CD14-positive monocyte (primary cell): ENCODE results near the gene CADM4. TPM values are rescaled to one million over a fixed set of nuclear protein-coding genes. Genes with fewer than 3 reads are reported as not detected.

Source experiments
- DNase-seq, 3 donors: peaks; one replicate each; pipeline ENCODE4 v3.0.0-alpha.2; 2011 to 2022
- H2AFZ ChIP-seq: 2 replicates; pipeline ENCODE4 v1.6.0; 2012; ENCODE audit warnings: mild to moderate bottlenecking, low read depth, low read length, inconsistent platforms; ENCODE audit not compliant: insufficient read depth, poor library complexity, severe bottlenecking
- H3K27ac ChIP-seq, 2 donors: 1 replicate in 1 of 2; 2 replicates in 1 of 2; pipeline ENCODE4 v1.5.1; 2012 to 2013; ENCODE audit warnings: low read length in 2 of 2, control low read depth in 1 of 2, inconsistent platforms in 1 of 2, low read depth in 1 of 2, mild to moderate bottlenecking in 1 of 2
- H3K27me3 ChIP-seq, 2 donors: one replicate each; pipeline versions ENCODE4 v1.6.0 to v1.6.1; 2011 to 2013; ENCODE audit warnings: low read length in 2 of 2; ENCODE audit not compliant: control insufficient read depth in 2 of 2, insufficient read depth in 2 of 2
- H3K36me3 ChIP-seq, 2 donors: replicated peaks in 1 of 2; 1 replicate in 1 of 2; 2 replicates in 1 of 2; pipeline versions ENCODE4 v1.5.1 to v1.6.1; 2012 to 2013; ENCODE audit warnings: low read length in 2 of 2, control low read depth in 1 of 2, inconsistent platforms in 1 of 2, mild to moderate bottlenecking in 1 of 2; ENCODE audit not compliant: insufficient read depth in 2 of 2, control insufficient read depth in 1 of 2
- H3K4me1 ChIP-seq, 2 donors: 1 replicate in 1 of 2; 2 replicates in 1 of 2; pipeline versions ENCODE4 v1.5.1 to v1.6.1; 2012 to 2013; ENCODE audit warnings: low read length in 2 of 2, control low read depth in 1 of 2, inconsistent platforms in 1 of 2, mild to moderate bottlenecking in 1 of 2, moderate library complexity in 1 of 2; ENCODE audit not compliant: insufficient read depth in 2 of 2, control insufficient read depth in 1 of 2
- H3K4me2 ChIP-seq: replicated peaks from 2 replicates; pipeline ENCODE3; 2012; ENCODE audit warnings: low read length, moderate library complexity, mild to moderate bottlenecking; ENCODE audit not compliant: poor library complexity, severe bottlenecking; ENCODE audit errors: extremely low read depth
- H3K4me3 ChIP-seq, 3 experiments: fragments of 200-600 bp in 1 of 3; sonication (generic) in 1 of 3; replicated peaks in 1 of 3; 1 replicate in 2 of 3; 2 replicates in 1 of 3; pipeline ENCODE4 v1.5.1; 2011 to 2013; ENCODE audit warnings: low read length in 3 of 3, mild to moderate bottlenecking in 3 of 3, control low read depth in 2 of 3, low read depth in 2 of 3, inconsistent platforms in 1 of 3, moderate library complexity in 1 of 3
- H3K79me2 ChIP-seq: 2 replicates; pipeline ENCODE4 v1.6.0; 2012; ENCODE audit warnings: mild to moderate bottlenecking, control low read depth, inconsistent platforms, low read length, moderate library complexity; ENCODE audit not compliant: insufficient read depth
- H3K9ac ChIP-seq: 2 replicates; pipeline ENCODE4 v1.6.0; 2017; ENCODE audit warnings: low read length, mild to moderate bottlenecking; ENCODE audit not compliant: insufficient read depth, poor library complexity, severe bottlenecking
- H3K9me3 ChIP-seq, 2 donors: replicated peaks in 1 of 2; 1 replicate in 1 of 2; 2 replicates in 1 of 2; pipeline versions ENCODE4 v1.5.1 to v1.6.1; 2012 to 2013; ENCODE audit warnings: low read length in 2 of 2, control low read depth in 1 of 2; ENCODE audit not compliant: control insufficient read depth in 1 of 2, insufficient read depth in 1 of 2
- H4K20me1 ChIP-seq: 2 replicates; pipeline ENCODE4 v1.6.0; 2012; ENCODE audit warnings: mild to moderate bottlenecking, low read length, control low read depth, moderate library complexity; ENCODE audit not compliant: insufficient read depth
- H3K27ac Mint-ChIP-seq, 7 donors: one replicate each; pipeline ENCODE4 v1.8.0; 2020; ENCODE audit warnings: mild to moderate bottlenecking in 7 of 7, mixed read lengths in 7 of 7, moderate library complexity in 6 of 7, inconsistent platforms in 2 of 7
- H3K27me3 Mint-ChIP-seq, 3 donors: one replicate each; pipeline ENCODE4 v1.8.0; 2021 to 2022; ENCODE audit warnings: low read depth in 3 of 3, mild to moderate bottlenecking in 3 of 3, mixed read lengths in 3 of 3, moderate library complexity in 3 of 3, inconsistent platforms in 1 of 3
- H3K36me3 Mint-ChIP-seq, 2 donors: one replicate each; pipeline ENCODE4 v1.8.0; 2020; ENCODE audit warnings: mixed read lengths in 2 of 2, inconsistent platforms in 1 of 2, mild to moderate bottlenecking in 1 of 2
- H3K4me1 Mint-ChIP-seq: one replicate; pipeline ENCODE4 v1.8.0; 2020; ENCODE audit warnings: mild to moderate bottlenecking, mixed read lengths
- H3K4me3 Mint-ChIP-seq, 2 donors: one replicate each; pipeline ENCODE4 v1.8.0; 2020; ENCODE audit warnings: mild to moderate bottlenecking in 2 of 2, mixed read lengths in 2 of 2, moderate library complexity in 1 of 2
- H3K9me3 Mint-ChIP-seq, 7 donors: one replicate each; pipeline ENCODE4 v1.8.0; 2020 to 2022; ENCODE audit warnings: mixed read lengths in 7 of 7, mild to moderate bottlenecking in 6 of 7, moderate library complexity in 6 of 7, inconsistent platforms in 2 of 7
- CTCF ChIP-seq: fragments of 200-600 bp; IDR thresholded peaks from one replicate; pipeline ENCODE4 v1.8.0; 2022; ENCODE audit warnings: antibody characterized with exemption, mild to moderate bottlenecking
- WGBS: methylation state at CpG from one replicate; pipeline ENCODE4 v1.1.5; 2013; ENCODE audit warnings: missing lambda C conversion rate; ENCODE audit not compliant: insufficient coverage; 5-methylcytosine and 5-hydroxymethylcytosine counted together
- intact Hi-C, 2 donors: fragments of 100-400 bp; cut with micrococcal nuclease; formaldehyde crosslinking; loops; one replicate each; pipeline versions ENCODE4 v1.15.0 to v1.15.1; 2023
- polyA plus RNA-seq, 3 donors: library from polyadenylated mRNA; depleted of rRNA in 1 of 3; unstranded in 2 of 3; stranded (reverse) in 1 of 3; fragments of 300-500 nt in 2 of 3; fragments of >200 nt in 1 of 3; fragmentation: Illumina TruSeq in 2 of 3; gene quantifications; 1 replicate in 2 of 3; 2 replicates in 1 of 3; pipeline ENCODE4 v1.2.3, GENCODE V29; 2012 to 2021

CADM4 gene
- polyA plus RNA-seq, 3 donors = 0.10 to 0.91 (median 0.31) TPM

- peak overlapping the region; percentile 55 for H3K4me2 ChIP-seq
Observed at GRCh38 chr19:43675906-43676305, 36.3 kb upstream of the CADM4 start.

GRCh38 chr19:43675269-43675879 lies 35.7 kb upstream of the CADM4 start:
- H3K4me3 Mint-ChIP-seq = peak overlapping the region; percentile 61 to 93
- WGBS = 33% methylated on average over 4 of the region's 8 CpGs
- H3K9ac ChIP-seq = peak overlapping the region; percentile 86
- intact Hi-C loops = loop anchor here in 1 of 2 donors (2.0 kb wide), 1 partner anchor 17 kb away; no protein-coding TSS in a partner anchor
- TF ChIP-seq CTCF = no peak
- peaks cover 0 to 4% of the 10 kb centered on the region in 2 donors for H3K36me3 Mint-ChIP-seq
- H3K4me1 Mint-ChIP-seq = peaks cover 47% of the 10 kb centered on the region
- H3K27ac ChIP-seq = peak overlapping the region; percentile 99 to 100
- H3K27ac Mint-ChIP-seq = peak overlapping the region; percentile 96 to 100 (median 99)
- H4K20me1 ChIP-seq = no peaks in the 10 kb centered on the region
- peak overlapping the region in 1 of 3 experiments; percentile 53 for H3K4me3 ChIP-seq
- no peak overlapping the region for H2AFZ ChIP-seq
- no peaks in the 10 kb centered on the region for H3K36me3 ChIP-seq
- H3K4me2 ChIP-seq = peak overlapping the region; percentile 55
- H3K9me3 Mint-ChIP-seq = no peaks in the 10 kb centered on the region
- peaks cover 52 to 61% of the 10 kb centered on the region in 2 donors for H3K4me1 ChIP-seq
- peaks cover 0 to 2% (median 0%) of the 10 kb centered on the region in 3 donors for H3K27me3 Mint-ChIP-seq
- no peaks in the 10 kb centered on the region for H3K79me2 ChIP-seq
- H3K9me3 ChIP-seq = no peaks in the 10 kb centered on the region
- H3K27me3 ChIP-seq = no peaks in the 10 kb centered on the region
- DNase-seq = peak in 2 of 3 donors; percentile 52 to 87

More at GRCh38 chr19:43675906-43676305, 36.3 kb upstream of the CADM4 start:
- Mint-ChIP-seq H3K36me3 (peaks cover 0 to 4% of the 10 kb centered on the region in 2 donors), H3K4me3 (peak overlapping the region; percentile 31 to 93), H3K9me3 (no peaks in the 10 kb centered on the region), H3K27me3 (peaks cover 0 to 2% (median 0%) of the 10 kb centered on the region in 3 donors), H3K27ac (peak overlapping the region; percentile 96 to 100 (median 99)), H3K4me1 (peaks cover 42% of the 10 kb centered on the region)
- no peak overlapping the region for H2AFZ ChIP-seq
- H3K36me3 ChIP-seq = no peaks in the 10 kb centered on the region
- no peaks in the 10 kb centered on the region for H3K79me2 ChIP-seq
- DNase-seq = no peak
- H3K9me3 ChIP-seq = no peaks in the 10 kb centered on the region
- H3K9ac ChIP-seq = peak overlapping the region; percentile 86
- WGBS = 90% methylated on average over 8 of the region's 11 CpGs
- peaks cover 47 to 56% of the 10 kb centered on the region in 2 donors for H3K4me1 ChIP-seq
- H3K4me3 ChIP-seq = peak overlapping the region in 1 of 3 experiments; percentile 53
- no peak for TF ChIP-seq CTCF
- H4K20me1 ChIP-seq = no peaks in the 10 kb centered on the region
- peak overlapping the region; percentile 99 to 100 for H3K27ac ChIP-seq
- intact Hi-C loops = loop anchor here in 1 of 2 donors (2.0 kb wide), 1 partner anchor 17 kb away; no protein-coding TSS in a partner anchor
- H3K27me3 ChIP-seq = no peaks in the 10 kb centered on the region
